ENCODE results near the gene BICRAL. TPM values are rescaled to one million over a fixed set of nuclear protein-coding genes. Genes with fewer than 3 reads are reported as not detected.

BICRAL gene
- 2.3 and 3.4 TPM in 2 replicates for total RNA-seq

GRCh38 chr6:42781796-42782688, at the start of gene BICRAL:
BICRAL (plus strand) TSS chr6:42782052; CDS start chr6:42822023, 39,971 bp downstream.

GRCh38 chr6:42745640-42746462, 36.0 kb upstream of the BICRAL start, which contains the start of gene TBCC:
TBCC (minus strand) TSS chr6:42746103; CDS start chr6:42746073, 30 bp downstream.

GRCh38 chr6:42879372-42880239, 97.8 kb downstream of the BICRAL start, which contains the start of gene RPL7L1:
RPL7L1 (plus strand) TSS chr6:42879616; CDS start chr6:42879911, 295 bp downstream.

GRCh38 chr6:42915732-42916131, 133.9 kb downstream of the BICRAL start, which contains the start of gene PTCRA:
PTCRA (plus strand) TSS chr6:42916053; CDS start chr6:42916070, 17 bp downstream.

Other genes starting within 250 kb of the BICRAL start
- gene UBR2, start 218.0 kb upstream of the BICRAL start, total RNA-seq = 19.0 and 25.9 TPM in 2 replicates
- gene PRPH2, start 59.5 kb upstream of the BICRAL start, total RNA-seq = under 0.01 and 0.19 TPM in 2 replicates
- 28.8 and 29.6 TPM in 2 replicates for gene TBCC, start 35.9 kb upstream of the BICRAL start, total RNA-seq
- gene RPL7L1, start 97.6 kb downstream of the BICRAL start, total RNA-seq = 96.0 and 109 TPM in 2 replicates
- gene PTCRA, start 134.0 kb downstream of the BICRAL start, total RNA-seq = not detected in 2 replicates
- 20.7 and 35.7 TPM in 2 replicates for gene CNPY3, start 147.4 kb downstream of the BICRAL start, total RNA-seq
- 0.09 TPM in 1 of 2 replicates, not detected in the other for gene GNMT, start 178.7 kb downstream of the BICRAL start, total RNA-seq
- 27.7 and 48.2 TPM in 2 replicates for gene PEX6, start 197.1 kb downstream of the BICRAL start, total RNA-seq
- 35.8 and 38.1 TPM in 2 replicates for gene PPP2R5D, start 202.5 kb downstream of the BICRAL start, total RNA-seq
- 50.9 and 54.4 TPM in 2 replicates for gene MEA1, start 231.9 kb downstream of the BICRAL start, total RNA-seq
- 83.8 and 110 TPM in 2 replicates for gene KLHDC3, start 232.2 kb downstream of the BICRAL start, total RNA-seq
- 77.2 and 100.0 TPM in 2 replicates for gene RRP36, start 239.6 kb downstream of the BICRAL start, total RNA-seq

Measured in endothelial cell of coronary artery (primary cell).